Measurements from ENCODE around the gene RUNDC3A.

- no peak for TF ChIP-seq EZH2 (IDR thresholded peaks at IDR 0.05; ENCODE audit: borderline replicate concordance, low read length)
- TF ChIP-seq CTCF (IDR thresholded peaks at IDR 0.05; ENCODE audit: low read length), result no peak
These were observed 19.5 kb downstream of the RUNDC3A start for GRCh38 chr17:44327715-44328449.

All from OCI-LY1 (cell line).